Keratinocyte (primary cell): ENCODE measurements around the gene RFX2.

Experiments
- CTCF ChIP-seq, 3 experiments: IDR thresholded peaks in 1 of 3; conservative IDR thresholded peaks in 1 of 3; optimal IDR thresholded peaks in 1 of 3; 2 replicates in 2 of 3; 3 replicates in 1 of 3; pipeline versions ENCODE3 to v1.5.1; 2011; ENCODE audit warnings: low read length in 3 of 3, mild to moderate bottlenecking in 3 of 3, moderate library complexity in 2 of 3, control low read depth in 1 of 3, inconsistent platforms in 1 of 3; ENCODE audit not compliant: insufficient read depth in 2 of 3; ENCODE audit errors: extremely low read depth in 1 of 3
- EZH2 ChIP-seq: IDR thresholded peaks from one replicate; pipeline ENCODE4 v1.6.1; 2012; ENCODE audit warnings: inconsistent platforms, mild to moderate bottlenecking, low read length, moderate library complexity

DNA sequence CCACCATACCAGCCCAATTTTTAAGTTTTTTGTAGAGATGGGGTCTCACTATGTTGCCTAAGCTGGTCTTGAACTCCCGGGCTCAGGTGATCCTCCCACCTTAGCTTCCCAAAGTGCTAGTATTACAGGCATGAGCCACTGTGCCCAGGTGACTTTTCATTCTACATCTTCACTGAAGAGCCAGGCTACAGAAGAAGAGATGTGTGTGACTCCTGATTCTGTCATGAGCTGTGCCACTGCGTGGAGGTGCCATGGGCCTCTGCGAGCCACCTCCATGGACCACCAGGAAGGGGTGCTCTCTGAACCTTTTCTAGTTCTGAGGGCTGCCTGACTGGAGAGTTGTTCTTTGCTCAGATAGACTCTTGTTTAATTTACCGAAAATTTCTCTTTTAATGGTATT, 75.8 kb downstream of the RFX2 start:
- TF ChIP-seq EZH2 (no peak), CTCF (optimal IDR thresholded peaks at IDR 0.05 in 1 of 3, IDR thresholded peaks at IDR 0.05 in 1 of 3, conservative IDR thresholded peaks at IDR 0.05 in 1 of 3; ENCODE audit: extremely low read depth in 1 of 3, insufficient read depth in 2 of 3, low read length in 3 of 3) (no peak)
